ENCODE measurements around the gene LMX1B.
"Not testable (repeated sequence)": the region's sequence is repeated elsewhere in the genome, so short reads cannot be mapped to it uniquely, and the experiment has no call there.

The LMX1B gene

DNA sequence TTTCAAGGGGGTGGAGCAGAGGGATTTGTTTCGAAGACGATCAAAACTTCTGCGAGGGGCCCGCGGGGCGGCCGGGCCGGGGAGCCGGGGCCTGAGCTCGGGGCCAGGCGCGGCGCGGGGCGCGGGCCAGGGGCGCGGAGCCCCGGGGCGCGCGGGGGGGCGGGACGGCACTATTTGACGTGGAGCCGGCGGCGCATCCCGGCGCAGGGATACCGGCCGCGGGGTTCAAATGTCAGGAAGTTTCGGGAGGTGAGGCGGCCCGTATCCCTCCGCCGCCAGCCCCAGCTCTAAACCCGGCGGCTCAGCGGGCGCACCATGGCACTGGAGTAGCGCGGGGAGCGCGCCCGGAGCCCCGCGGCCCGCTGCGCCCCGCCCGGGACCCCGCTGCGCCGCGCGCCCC, at the start of gene LMX1B:
Gene LMX1B, plus strand, starts transcription at position 278 of the 400 bp plus-strand sequence. CDS start 522 bp downstream, outside the sequence.
- no peak for DNase-seq (ENCODE audit: low read depth in 2 of 2)

DNA sequence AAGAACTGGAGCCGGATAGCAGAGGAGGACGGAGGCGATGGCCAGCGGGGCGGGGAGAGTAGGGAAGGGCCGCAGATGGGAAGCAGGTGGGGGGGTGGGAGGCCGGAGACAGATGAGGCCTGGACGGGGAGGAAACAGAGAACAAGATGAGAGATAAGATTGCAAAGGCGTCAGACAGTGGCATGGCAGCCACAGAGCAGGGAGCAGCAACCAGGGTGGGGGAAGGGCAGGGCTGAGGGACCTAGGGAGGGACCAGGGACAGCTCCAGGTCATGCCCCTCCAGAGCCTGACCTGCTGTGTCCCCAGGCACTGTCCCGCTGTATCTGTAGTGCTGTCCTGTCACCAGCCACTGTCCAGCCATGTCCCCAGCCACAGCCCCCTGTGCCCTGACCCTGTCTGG, 49.6 kb upstream of the LMX1B start:
- no peak for DNase-seq (ENCODE audit: low read depth in 2 of 2)

- DNase-seq (ENCODE audit: low read depth in 2 of 2): no peak
These were observed 49.0 kb upstream of the LMX1B start for GRCh38 chr9:126564716-126565115.

- DNase-seq (ENCODE audit: low read depth in 2 of 2): no peak
These were observed 48.2 kb upstream of the LMX1B start for GRCh38 chr9:126565336-126566128.

GRCh38 chr9:126569036-126569435, 44.7 kb upstream of the LMX1B start:
- no peak for DNase-seq (ENCODE audit: low read depth in 2 of 2)

DNA sequence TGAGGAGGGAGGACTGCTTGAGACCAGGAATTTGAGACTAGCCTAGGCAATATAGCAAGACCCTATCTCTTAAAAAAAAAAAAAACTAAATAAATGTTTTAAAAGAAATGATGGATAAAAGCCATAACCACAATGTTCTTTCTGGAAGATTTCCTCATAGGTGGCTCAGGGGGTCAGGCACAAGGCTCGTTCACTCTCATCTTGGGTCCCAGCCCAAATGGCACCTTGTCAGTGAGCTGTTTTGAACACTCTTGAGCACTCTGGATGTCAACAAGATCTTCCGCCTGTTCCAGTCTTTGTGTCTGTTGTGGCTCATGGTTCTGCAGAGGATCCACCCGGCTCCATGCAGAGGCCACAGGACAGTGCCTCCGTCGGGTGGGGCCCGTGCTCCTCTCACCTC, 35.7 kb upstream of the LMX1B start:
- no peak for DNase-seq (ENCODE audit: low read depth in 2 of 2)

DNA sequence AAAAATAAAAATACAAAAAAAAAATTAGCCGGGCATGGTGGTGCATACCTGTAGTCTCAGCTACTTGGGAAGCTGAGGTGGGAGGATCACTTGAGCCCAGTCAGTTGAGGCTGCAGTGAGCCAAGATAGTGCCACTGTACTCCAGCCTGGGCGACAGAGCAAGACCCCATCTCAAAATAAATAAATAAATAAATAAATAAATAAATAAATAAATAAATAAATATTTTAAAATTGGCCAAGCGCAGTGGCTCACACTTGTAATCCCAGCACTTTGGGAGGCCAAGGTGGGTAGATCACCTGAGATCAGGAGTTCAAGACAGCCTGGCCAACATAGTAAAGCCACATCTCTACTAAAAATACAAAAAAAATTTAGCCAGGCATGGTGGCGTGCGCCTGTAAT, 33.4 kb upstream of the LMX1B start:
- not testable (repeated sequence) for DNase-seq (ENCODE audit: low read depth in 2 of 2)

DNA sequence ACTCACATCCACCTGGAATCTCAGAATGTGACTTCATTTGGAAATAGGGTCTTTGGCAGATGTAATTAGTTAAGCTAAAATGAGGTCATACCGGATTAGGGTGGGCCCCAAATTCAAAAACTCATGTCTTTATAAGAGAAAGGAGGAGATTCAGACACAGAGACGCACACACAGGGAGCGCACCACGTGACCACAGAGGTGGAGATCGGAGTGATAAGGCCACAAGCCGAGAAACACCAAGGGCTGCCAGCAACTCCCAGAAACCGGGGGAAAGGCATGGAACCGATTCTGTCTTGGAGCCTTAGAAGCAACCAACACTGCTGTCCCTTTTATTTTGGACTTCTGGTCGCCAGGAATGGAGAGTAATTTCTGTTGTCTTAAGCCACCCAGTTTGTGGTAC, 31.8 kb upstream of the LMX1B start:
- no peak for DNase-seq (ENCODE audit: low read depth in 2 of 2)

- no peak for DNase-seq (ENCODE audit: low read depth in 2 of 2)
These were observed 31.3 kb upstream of the LMX1B start for GRCh38 chr9:126582427-126582826.

- no peak for DNase-seq (ENCODE audit: low read depth in 2 of 2)
These were observed 30.5 kb upstream of the LMX1B start for GRCh38 chr9:126583144-126583760.

DNA sequence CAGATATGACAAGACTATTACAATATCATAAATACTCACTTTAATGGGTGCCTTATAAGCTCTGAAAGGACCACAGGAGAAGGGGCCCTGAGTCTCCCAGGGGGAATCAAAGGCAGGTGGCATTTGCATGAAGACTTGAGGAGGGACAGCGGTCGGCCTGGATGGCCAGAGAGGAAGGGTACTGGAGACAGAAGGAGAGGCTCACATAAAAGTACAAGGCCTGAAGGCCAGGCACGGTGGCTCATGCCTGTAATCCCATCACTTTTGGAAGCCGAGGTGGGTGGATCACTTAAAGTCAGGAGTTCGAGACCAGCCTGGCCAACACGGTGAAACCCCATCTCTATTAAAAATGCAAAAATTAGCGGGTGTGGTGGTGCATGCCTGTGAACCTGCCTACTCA, 29.1 kb upstream of the LMX1B start:
- DNase-seq (ENCODE audit: low read depth in 2 of 2): no peak

DNA sequence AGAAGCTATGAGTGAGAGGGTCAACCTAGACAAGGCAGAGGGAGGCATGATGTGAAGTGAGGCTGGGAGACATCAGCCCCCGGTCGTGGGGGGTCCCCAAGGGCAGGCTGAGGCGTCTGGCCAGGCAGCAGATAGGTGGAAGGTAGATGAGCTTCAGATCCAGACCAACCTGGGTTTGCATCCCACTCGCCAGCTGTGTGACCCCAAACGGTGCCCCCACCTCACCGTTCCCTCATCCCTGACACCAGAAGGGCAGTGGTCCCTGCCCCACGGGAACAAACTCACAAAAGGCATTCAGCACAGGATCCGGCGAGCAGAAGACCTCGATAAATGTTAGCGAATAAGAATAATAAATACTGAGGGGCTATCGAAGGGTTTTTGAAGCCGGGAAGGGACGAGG, 27.5 kb upstream of the LMX1B start:
- DNase-seq (ENCODE audit: low read depth in 2 of 2): no peak

DNA sequence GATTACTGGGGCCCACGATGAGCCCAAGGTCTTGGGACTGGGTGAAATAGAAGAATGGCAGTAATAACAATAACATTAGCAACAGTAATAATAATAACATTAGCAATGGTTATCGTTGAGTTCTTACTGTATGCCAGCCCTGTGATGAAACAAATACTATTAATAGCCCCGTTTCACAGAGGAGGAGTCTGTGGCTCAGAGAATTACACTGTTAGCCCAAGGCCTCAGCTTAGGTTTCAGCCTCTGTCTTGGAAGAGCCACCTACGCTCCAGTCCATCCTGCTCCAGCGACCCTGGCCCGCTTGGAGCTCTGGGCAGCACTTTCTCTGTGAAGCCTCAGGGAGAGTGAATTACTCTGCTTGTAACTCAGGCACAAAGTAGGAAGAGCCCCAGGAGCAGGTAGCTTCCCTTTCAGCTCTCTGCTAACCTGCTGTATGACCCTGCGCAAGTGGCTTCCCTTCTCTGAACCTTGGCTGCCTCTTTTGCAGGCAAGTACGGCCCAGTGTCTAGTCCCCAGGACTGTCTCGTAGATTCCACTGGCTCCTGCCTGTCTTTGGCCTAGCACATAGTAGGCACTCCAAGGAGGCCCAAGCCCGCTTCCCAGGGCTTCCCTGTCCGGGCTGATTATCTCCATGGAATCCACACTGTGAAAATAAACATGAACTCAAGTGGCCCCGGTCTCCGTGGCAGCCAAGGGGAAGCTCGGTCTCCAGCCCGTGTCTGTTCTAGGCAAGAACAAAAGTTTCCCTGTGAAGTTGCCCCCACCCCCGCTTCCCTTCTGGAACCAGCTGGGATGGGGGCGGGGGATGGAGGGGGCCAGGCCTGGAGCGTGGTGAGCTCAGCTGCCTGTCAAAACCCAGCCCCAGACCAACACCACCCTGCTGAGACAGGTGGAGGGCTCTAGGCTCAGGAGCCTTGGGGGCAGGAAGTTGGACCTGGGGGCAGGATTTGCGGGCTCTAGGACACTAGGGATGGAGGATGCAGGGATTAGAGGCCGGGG, 26.2 kb upstream of the LMX1B start:
- DNase-seq (ENCODE audit: low read depth in 2 of 2): no peak

DNA sequence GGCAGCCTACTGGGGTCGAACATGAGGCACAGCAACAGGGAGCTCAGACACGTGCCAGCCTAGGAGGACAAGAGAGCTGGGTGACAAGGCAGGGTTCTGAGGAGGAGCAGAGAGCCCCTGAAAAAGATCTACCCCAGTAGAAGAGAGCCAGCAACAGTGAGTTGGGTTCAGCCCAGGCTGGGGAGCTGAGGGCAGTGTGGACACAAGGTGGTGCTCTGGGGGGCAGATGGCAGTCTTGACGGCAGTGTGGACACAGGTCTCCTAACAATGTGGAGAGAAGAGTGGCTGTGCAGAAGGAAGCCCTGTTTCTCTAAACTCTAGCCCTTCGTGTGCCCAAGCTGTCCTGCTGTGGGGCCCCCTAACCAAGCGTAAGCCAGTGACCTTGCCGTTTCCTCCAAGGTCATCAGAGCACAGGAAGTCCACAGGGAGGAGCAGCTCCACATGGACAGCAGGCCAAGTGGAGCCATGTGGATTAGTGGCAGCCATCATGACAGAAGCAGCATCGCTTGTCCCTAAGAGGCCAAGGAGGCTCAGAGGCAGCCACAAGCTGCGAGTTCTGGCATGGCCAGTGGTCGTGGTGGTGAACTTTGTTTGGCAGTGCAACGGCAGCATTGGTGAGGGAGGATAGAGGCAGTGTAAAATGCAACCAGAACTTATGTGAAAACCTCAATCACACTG, 25.1 kb upstream of the LMX1B start:
- no peak for DNase-seq (ENCODE audit: low read depth in 2 of 2)

- no peak for DNase-seq (ENCODE audit: low read depth in 2 of 2)
These were observed 24.4 kb upstream of the LMX1B start for GRCh38 chr9:126589349-126589748.

DNA sequence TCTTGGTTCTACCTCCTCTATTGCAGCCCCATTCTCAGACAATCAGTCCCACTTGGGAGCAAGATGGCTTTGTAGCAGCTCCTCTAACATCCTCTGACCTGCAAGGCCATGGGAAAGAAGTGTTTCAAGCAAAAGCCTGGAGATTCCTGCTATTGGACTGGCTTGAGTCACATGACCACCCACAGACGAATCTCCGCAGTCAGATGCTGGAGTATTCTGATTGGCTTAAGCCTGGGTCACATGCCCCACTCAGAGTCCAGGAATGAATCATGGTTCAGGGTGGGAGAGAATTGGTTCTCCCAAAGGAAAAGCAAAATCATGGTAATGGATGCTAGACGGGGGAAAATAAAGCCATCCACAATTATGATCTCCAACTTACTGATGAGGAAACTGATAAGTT, 22.6 kb upstream of the LMX1B start:
- DNase-seq (ENCODE audit: low read depth in 2 of 2): no peak

GRCh38 chr9:126591922-126592321, 21.8 kb upstream of the LMX1B start:
- no peak for DNase-seq (ENCODE audit: low read depth in 2 of 2)

- DNase-seq (ENCODE audit: low read depth in 2 of 2): no peak
These were observed 21.3 kb upstream of the LMX1B start for GRCh38 chr9:126592461-126592860.

DNA sequence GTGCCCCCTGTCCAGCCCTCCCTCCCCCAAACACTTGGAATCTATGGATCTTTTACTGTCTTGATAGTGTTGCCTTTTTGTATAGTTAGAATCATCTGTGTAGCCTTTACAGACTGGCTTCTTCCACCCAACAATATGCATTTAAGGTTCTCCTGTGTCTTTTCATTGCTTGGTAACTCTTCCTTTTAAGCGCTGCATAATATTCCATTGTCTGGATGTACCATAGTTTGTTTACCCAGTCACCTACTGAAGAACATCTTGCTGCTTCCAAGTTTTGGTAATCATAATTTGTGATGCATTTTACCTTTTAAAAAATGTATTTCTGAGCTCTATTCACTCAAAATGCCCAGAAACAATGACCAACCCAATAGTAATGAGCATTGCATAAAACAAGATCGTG, 17.7 kb upstream of the LMX1B start:
- DNase-seq (ENCODE audit: low read depth in 2 of 2): no peak

- no peak for DNase-seq (ENCODE audit: low read depth in 2 of 2)
These were observed 14.6 kb upstream of the LMX1B start for GRCh38 chr9:126599047-126599650.
